ENCODE results near the gene TMEM255A. TPM values are rescaled to one million over a fixed set of nuclear protein-coding genes. Genes with fewer than 3 reads are reported as not detected.
A peak's percentile ranks its signal among the peaks of the same experiment; 100 is the strongest.
"Not testable (repeated sequence)": the region's sequence is repeated elsewhere in the genome, so short reads cannot be mapped to it uniquely, and the experiment has no call there.

The TMEM255A gene
- 1.5 TPM for total RNA-seq
- long read RNA-seq, result 0 reads

GRCh38 chrX:120310861-120311726 is at the start of gene TMEM255A:
TMEM255A (minus strand) TSS chrX:120311461; CDS start chrX:120311309, 152 bp downstream.
- H3K9me3 ChIP-seq, result no peaks in the 10 kb centered on the region
- no peaks in the 10 kb centered on the region for H3K27me3 ChIP-seq
- peak within 1 kb of the TSS; percentile 36 for H3K4me3 ChIP-seq
- ATAC-seq (no peak), DNase-seq (peak; percentile 61)
- no peaks in the 10 kb centered on the region for H3K36me3 ChIP-seq
- peaks cover 15% of the 10 kb centered on the region for H3K4me1 ChIP-seq
- intact Hi-C loops (cut with DNase I), result no loop called here
- TF ChIP-seq CTCF (IDR thresholded peaks at IDR 0.05), result no peak
- H3K27ac ChIP-seq, result no peak within 1 kb of the TSS

- ATAC-seq (no peak), DNase-seq (no peak)
- no peak for TF ChIP-seq CTCF (IDR thresholded peaks at IDR 0.05)
- Histone ChIP-seq H3K27me3 (no peaks in the 10 kb centered on the region), H3K9me3 (no peaks in the 10 kb centered on the region), H3K27ac (no peak overlapping the region), H3K4me3 (no peak overlapping the region), H3K4me1 (no peaks in the 10 kb centered on the region), H3K36me3 (no peaks in the 10 kb centered on the region)
- intact Hi-C loops (cut with DNase I), result no loop called here
These were observed 47.6 kb upstream of the TMEM255A start for GRCh38 chrX:120358737-120359456.

DNA sequence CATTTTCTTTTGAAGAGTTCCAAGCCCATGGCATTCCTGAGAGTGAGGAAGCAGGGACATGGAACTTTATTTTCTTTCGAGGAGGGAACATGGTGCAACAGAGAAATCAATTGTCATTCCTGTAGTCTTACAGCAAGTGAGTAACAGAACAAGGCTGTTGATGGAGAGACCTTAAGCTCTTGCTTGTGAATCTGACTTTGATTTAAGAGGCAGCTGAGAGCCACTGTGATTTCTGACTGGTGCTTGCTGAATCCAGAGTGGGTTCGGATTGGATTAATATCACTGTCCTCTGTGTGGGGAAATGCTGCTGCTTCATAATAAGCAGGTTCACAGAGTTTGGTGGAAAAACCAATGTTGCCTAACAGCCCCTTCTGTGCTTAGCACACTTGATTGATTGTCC is 45.9 kb upstream of the TMEM255A start:
- Histone ChIP-seq H3K27ac (no peak overlapping the region), H3K36me3 (no peaks in the 10 kb centered on the region), H3K9me3 (no peaks in the 10 kb centered on the region), H3K4me3 (no peak overlapping the region), H3K4me1 (no peaks in the 10 kb centered on the region), H3K27me3 (no peaks in the 10 kb centered on the region)
- TF ChIP-seq CTCF (IDR thresholded peaks at IDR 0.05), result no peak
- intact Hi-C loops (cut with DNase I), result no loop called here
- ATAC-seq (no peak), DNase-seq (no peak)

- H3K9me3 ChIP-seq, result no peaks in the 10 kb centered on the region
- H3K4me1 ChIP-seq, result no peaks in the 10 kb centered on the region
- intact Hi-C loops (cut with DNase I), result no loop called here
- H3K27ac ChIP-seq, result no peak overlapping the region
- no peak for TF ChIP-seq CTCF (IDR thresholded peaks at IDR 0.05)
- H3K4me3 ChIP-seq, result no peak overlapping the region
- no peaks in the 10 kb centered on the region for H3K36me3 ChIP-seq
- ATAC-seq (no peak), DNase-seq (no peak)
- H3K27me3 ChIP-seq, result no peaks in the 10 kb centered on the region
These were observed 44.8 kb upstream of the TMEM255A start for GRCh38 chrX:120356084-120356483.

DNA sequence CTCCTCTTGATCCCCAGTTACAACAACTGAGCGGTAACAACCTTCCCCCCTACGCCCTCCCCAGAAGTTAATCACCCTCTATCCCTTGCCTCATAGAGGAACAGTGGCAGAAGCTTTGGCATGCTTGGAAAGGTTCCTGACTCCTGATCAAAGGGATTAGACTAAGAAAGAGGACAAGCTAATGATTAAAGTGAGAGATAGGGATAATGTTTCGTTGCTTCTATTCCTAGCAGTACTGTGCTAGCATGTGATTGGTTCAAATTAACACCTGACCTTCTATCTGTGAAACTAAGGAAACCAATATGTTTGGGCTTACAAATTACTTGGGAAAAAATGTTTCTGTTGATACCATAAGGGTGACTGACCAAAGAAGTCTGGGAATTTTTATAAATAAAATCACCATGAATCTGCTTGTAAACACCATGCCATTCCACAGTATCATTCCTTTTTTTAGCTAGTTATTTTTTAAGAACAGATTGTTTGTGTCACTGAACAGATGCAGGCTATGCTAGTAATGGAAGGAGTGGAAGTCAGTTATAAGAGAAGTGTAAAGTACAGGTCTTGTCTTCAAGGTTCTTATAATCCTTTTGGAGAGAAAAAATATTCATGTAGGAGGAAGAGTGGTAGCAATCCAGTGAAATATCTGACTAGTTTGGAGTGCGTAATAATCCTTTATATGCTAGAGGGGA is 39.3 kb upstream of the TMEM255A start:
- Histone ChIP-seq H3K4me3 (no peak overlapping the region), H3K36me3 (no peaks in the 10 kb centered on the region), H3K4me1 (no peaks in the 10 kb centered on the region), H3K27ac (no peak overlapping the region), H3K9me3 (no peaks in the 10 kb centered on the region), H3K27me3 (no peaks in the 10 kb centered on the region)
- ATAC-seq (no peak), DNase-seq (no peak)
- no peak for TF ChIP-seq CTCF (IDR thresholded peaks at IDR 0.05)
- intact Hi-C loops (cut with DNase I), result no loop called here

DNA sequence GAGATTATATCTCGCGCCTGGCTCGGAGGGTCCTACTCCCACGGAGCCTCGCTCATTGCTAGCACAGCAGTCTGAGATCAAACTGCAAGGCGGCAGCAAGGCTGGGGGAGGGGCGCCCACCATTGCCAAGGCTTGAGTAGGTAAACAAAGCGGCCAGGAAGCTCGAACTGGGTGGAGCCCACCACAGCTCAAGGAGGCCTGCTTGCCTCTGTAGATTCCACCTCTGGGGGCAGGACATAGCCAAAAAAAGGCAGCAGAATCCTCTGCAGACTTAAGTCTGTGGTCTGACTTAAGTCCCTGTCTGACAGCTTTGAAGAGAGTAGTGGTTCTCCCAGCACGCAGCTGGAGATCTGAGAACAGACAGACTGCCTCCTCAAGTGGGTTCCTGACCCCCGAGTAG is 33.3 kb upstream of the TMEM255A start:
- intact Hi-C loops (cut with DNase I); H3K27ac ChIP-seq: not testable (repeated sequence)

More for the DNA sequence above, 33.3 kb upstream of the TMEM255A start:
- H3K9me3 ChIP-seq, DNase-seq, ATAC-seq, H3K27me3 ChIP-seq, H3K36me3 ChIP-seq, H3K4me1 ChIP-seq, H3K4me3 ChIP-seq: not testable (repeated sequence)
